GM12878 (cell line): ENCODE data around the gene TNNC2. TPM values are rescaled to one million over a fixed set of nuclear protein-coding genes. Genes with fewer than 3 reads are reported as not detected.

ENCODE experiments used
- ATAC-seq: fragments of 200-7000 bp; cut with Tn5 transposase; 3 replicates; pipeline ENCODE4 v1.9.1; 2020; ENCODE audit warnings: mild to moderate bottlenecking, moderate library complexity
- BruUV-seq: library from RNA; stranded (reverse); fragments of 400-500 nt; replicated peaks from 2 replicates; lab custom pipeline; 2021; lab: Mats Ljungman, UMichigan
- CTCF ChIA-PET: fragments of 300-600 bp; sonication (Branson Sonifier 250); formaldehyde crosslinking; extraction: SDS; loops from one replicate; lab custom pipeline; 2021; ENCODE audit warnings: inconsistent platforms; lab: Yijun Ruan, JAX
- POLR2A ChIA-PET: fragments of 350-600 bp; formaldehyde crosslinking; extraction: SDS; loops from one replicate; lab custom pipeline; 2021; ENCODE audit warnings: inconsistent platforms; lab: Charles Lee
- RAD21 ChIA-PET: fragments of 300-600 bp; sonication (Branson Sonifier 250); formaldehyde crosslinking; loops from one replicate; lab custom pipeline; 2023; ENCODE audit warnings: antibody characterized with exemption; ENCODE audit not compliant: unreplicated experiment; lab: Charles Lee
- SMC1A ChIA-PET: fragments of 300-600 bp; sonication (Branson Sonifier 250); formaldehyde crosslinking; loops from one replicate; lab custom pipeline; 2023; ENCODE audit not compliant: unreplicated experiment, uncharacterized antibody; lab: Charles Lee
- DNase-seq: peaks from one replicate; pipeline ENCODE4 v3.0.0-alpha.2; 2011; ENCODE audit warnings: low read depth, low spot score
- FAIRE-seq: peaks from 3 replicates; lab custom pipeline; 2011; peaks lifted over from hg19 to GRCh38; lab: Jason Lieb, UNC
- H2AFZ ChIP-seq: 2 replicates; pipeline ENCODE4 v1.6.0; 2011; ENCODE audit warnings: low read depth, low read length, control low read depth; ENCODE audit not compliant: control insufficient read depth
- H3K27ac ChIP-seq: 2 replicates; pipeline ENCODE4 v1.5.1; 2011; ENCODE audit warnings: control low read depth; ENCODE audit not compliant: control insufficient read depth, insufficient read depth
- H3K27me3 ChIP-seq, 2 experiments: replicated peaks in 1 of 2; 2 replicates each; pipeline versions ENCODE4 v1.6.0 to v1.6.1; 2011; ENCODE audit warnings: low read length in 1 of 2; ENCODE audit not compliant: control insufficient read depth in 2 of 2, insufficient read depth in 2 of 2
- H3K36me3 ChIP-seq, 2 experiments: 2 replicates each; pipeline ENCODE4 v1.5.1; 2011; ENCODE audit warnings: low read length in 1 of 2; ENCODE audit not compliant: control insufficient read depth in 2 of 2, insufficient read depth in 2 of 2
- H3K4me1 ChIP-seq: 2 replicates; pipeline ENCODE4 v1.6.1; 2011; ENCODE audit warnings: mild to moderate bottlenecking, low read length, moderate library complexity, mixed read lengths; ENCODE audit not compliant: control insufficient read depth, insufficient read depth
- H3K4me2 ChIP-seq: 2 replicates; pipeline ENCODE4 v1.6.0; 2011; ENCODE audit warnings: control low read depth; ENCODE audit not compliant: control insufficient read depth, insufficient read depth
- H3K4me3 ChIP-seq: fragments of 200-600 bp; sonication (generic); 2 replicates; pipeline ENCODE4 v1.5.1; 2016
- H3K79me2 ChIP-seq: 2 replicates; pipeline ENCODE4 v1.6.0; 2011; ENCODE audit warnings: low read length; ENCODE audit not compliant: control insufficient read depth, insufficient read depth
- H3K9ac ChIP-seq: 2 replicates; pipeline ENCODE4 v1.8.0; 2011; ENCODE audit warnings: low read length, control low read depth, mixed read lengths; ENCODE audit not compliant: control insufficient read depth, insufficient read depth
- H3K9me3 ChIP-seq: replicated peaks from 3 replicates; pipeline ENCODE4 v1.5.1; 2011; ENCODE audit warnings: mild to moderate bottlenecking, low read length; ENCODE audit not compliant: control insufficient read depth, insufficient read depth
- H4K20me1 ChIP-seq: 2 replicates; pipeline ENCODE4 v1.6.0; 2011; ENCODE audit not compliant: control insufficient read depth, insufficient read depth
- WGBS: methylation state at CpG from one replicate; pipeline ENCODE4 v1.1.6; 2016; ENCODE audit warnings: low lambda C conversion rate; ENCODE audit not compliant: insufficient replicate concordance, insufficient coverage; ENCODE audit errors: missing lambda C conversion rate; 5-methylcytosine and 5-hydroxymethylcytosine counted together
- in situ Hi-C: fragments of 300-500 bp; cut with MboI; formaldehyde crosslinking; loops from 9 replicates; pipeline ENCODE4 v1.14.3; 2018; ENCODE audit warnings: mixed read lengths
- intact Hi-C: fragments of 100-400 bp; cut with micrococcal nuclease; formaldehyde crosslinking; loops from one replicate; pipeline ENCODE4 v1.14.2; 2022; ENCODE audit not compliant: unreplicated experiment
- polyA plus RNA-seq, 11 experiments: library from polyadenylated mRNA; depleted of rRNA in 4 of 11; unstranded in 6 of 11; stranded (reverse) in 5 of 11; fragments of >200 nt; fragmentation: Nextera tagmentation in 4 of 11; fragmentation: Illumina TruSeq in 1 of 11; extraction: Ambion mirVana in 4 of 11; extraction: Trizol in 1 of 11; gene quantifications; 1 replicate in 1 of 11; 2 replicates in 10 of 11; pipeline versions ENCODE4 v1.2.1 to v1.2.3, GENCODE V29; 2011 to 2016; ENCODE audit warnings: inconsistent platforms in 2 of 11, missing spikeins in 2 of 11, low read depth in 1 of 11
- total RNA-seq, 4 experiments: library from RNA; depleted of rRNA in 3 of 4; stranded (reverse); fragments of >200 nt in 3 of 4; fragmentation: Illumina TruSeq in 1 of 4; extraction: Trizol in 1 of 4; gene quantifications; 2 replicates each; pipeline versions ENCODE4 v1.2.1 to v1.2.3, GENCODE V29; 2013 to 2021
- TF ChIP-seq, protein P1 (sequence below): fragments of 450-650 bp; IDR thresholded peaks from 2 replicates; pipeline ENCODE4 v1.6.1; 2017; ENCODE audit warnings: antibody characterized with exemption, mild to moderate bottlenecking, moderate library complexity
- TF ChIP-seq, protein P2 (sequence below): fragments of 150-350 bp; IDR thresholded peaks from 2 replicates; pipeline ENCODE4 v1.6.1; 2014; ENCODE audit warnings: mild to moderate bottlenecking, low read depth, low read length

The TNNC2 gene
- total and polyA plus RNA-seq, 10 of the 15 experiments (the other 5 are each of a cell fraction or from before 2014, with no cell fraction given): 0.37 TPM; not detected in 9

- Histone ChIP-seq H3K9me3 (no peaks in the 10 kb centered on the region), H3K4me1 (peaks cover 5% of the 10 kb centered on the region; the same call in 1 of the 2 replicates), H3K79me2 (no peaks in the 10 kb centered on the region), H3K4me3 (no peak overlapping the region), H3K36me3 (no peaks in the 10 kb centered on the region), H3K4me2 (no peak overlapping the region), H4K20me1 (no peaks in the 10 kb centered on the region), H3K27me3 (no peaks in the 10 kb centered on the region; a peak in 2 of 4 replicates), H2AFZ (no peak overlapping the region), H3K27ac (no peak overlapping the region), H3K9ac (no peak overlapping the region)
- DNase-seq: no peak
- intact Hi-C loops: no loop called here
- TF ChIP-seq, protein P1, sequence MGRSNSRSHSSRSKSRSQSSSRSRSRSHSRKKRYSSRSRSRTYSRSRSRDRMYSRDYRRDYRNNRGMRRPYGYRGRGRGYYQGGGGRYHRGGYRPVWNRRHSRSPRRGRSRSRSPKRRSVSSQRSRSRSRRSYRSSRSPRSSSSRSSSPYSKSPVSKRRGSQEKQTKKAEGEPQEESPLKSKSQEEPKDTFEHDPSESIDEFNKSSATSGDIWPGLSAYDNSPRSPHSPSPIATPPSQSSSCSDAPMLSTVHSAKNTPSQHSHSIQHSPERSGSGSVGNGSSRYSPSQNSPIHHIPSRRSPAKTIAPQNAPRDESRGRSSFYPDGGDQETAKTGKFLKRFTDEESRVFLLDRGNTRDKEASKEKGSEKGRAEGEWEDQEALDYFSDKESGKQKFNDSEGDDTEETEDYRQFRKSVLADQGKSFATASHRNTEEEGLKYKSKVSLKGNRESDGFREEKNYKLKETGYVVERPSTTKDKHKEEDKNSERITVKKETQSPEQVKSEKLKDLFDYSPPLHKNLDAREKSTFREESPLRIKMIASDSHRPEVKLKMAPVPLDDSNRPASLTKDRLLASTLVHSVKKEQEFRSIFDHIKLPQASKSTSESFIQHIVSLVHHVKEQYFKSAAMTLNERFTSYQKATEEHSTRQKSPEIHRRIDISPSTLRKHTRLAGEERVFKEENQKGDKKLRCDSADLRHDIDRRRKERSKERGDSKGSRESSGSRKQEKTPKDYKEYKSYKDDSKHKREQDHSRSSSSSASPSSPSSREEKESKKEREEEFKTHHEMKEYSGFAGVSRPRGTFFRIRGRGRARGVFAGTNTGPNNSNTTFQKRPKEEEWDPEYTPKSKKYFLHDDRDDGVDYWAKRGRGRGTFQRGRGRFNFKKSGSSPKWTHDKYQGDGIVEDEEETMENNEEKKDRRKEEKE: no peak
- TF ChIP-seq, protein P2, sequence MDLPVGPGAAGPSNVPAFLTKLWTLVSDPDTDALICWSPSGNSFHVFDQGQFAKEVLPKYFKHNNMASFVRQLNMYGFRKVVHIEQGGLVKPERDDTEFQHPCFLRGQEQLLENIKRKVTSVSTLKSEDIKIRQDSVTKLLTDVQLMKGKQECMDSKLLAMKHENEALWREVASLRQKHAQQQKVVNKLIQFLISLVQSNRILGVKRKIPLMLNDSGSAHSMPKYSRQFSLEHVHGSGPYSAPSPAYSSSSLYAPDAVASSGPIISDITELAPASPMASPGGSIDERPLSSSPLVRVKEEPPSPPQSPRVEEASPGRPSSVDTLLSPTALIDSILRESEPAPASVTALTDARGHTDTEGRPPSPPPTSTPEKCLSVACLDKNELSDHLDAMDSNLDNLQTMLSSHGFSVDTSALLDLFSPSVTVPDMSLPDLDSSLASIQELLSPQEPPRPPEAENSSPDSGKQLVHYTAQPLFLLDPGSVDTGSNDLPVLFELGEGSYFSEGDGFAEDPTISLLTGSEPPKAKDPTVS: 0 out of 2 replicates have a peak, but pooled peaks have one; percentile 22
- ChIA-PET RAD21 (no interaction called here), POLR2A (interaction anchor here (0.6 kb wide), 4 partner anchors 13 to 1663 kb away, joined by 3 to 5 read pairs (median 4); no protein-coding TSS in a partner anchor), CTCF (interaction anchor here (1.4 to 3.0 kb wide), 2 partner anchors 10 to 63 kb away, joined by 3 to 9 read pairs; no protein-coding TSS in a partner anchor), SMC1A (no interaction called here)
- FAIRE-seq: no peak
- ATAC-seq: no peak
- WGBS: 50% methylated on average over 6 of the region's 6 CpGs
- in situ Hi-C loops: no loop called here
- BruUV-seq: no TSS peak
These were observed 612 bp downstream of the TNNC2 start for GRCh38 chr20:45826381-45827019.
